Astrocyte (in vitro differentiated cells and primary cell): ENCODE results near the gene HNRNPF. TPM values are rescaled to one million over a fixed set of nuclear protein-coding genes. Genes with fewer than 3 reads are reported as not detected.

ENCODE experiments used
- DNase-seq: peaks from one replicate; pipeline ENCODE4 v3.0.0-alpha.2; 2010; ENCODE audit warnings: low read depth
- FAIRE-seq: peaks from 2 replicates; lab custom pipeline; 2011; peaks lifted over from hg19 to GRCh38; lab: Jason Lieb, UNC
- H2AFZ ChIP-seq: 2 replicates; pipeline ENCODE4 v1.6.0; 2012; ENCODE audit warnings: low read depth, low read length, inconsistent platforms
- H3K27ac ChIP-seq: 2 replicates; pipeline ENCODE4 v1.5.1; 2011; ENCODE audit warnings: low read depth, low read length, inconsistent platforms
- H3K27me3 ChIP-seq: 2 replicates; pipeline ENCODE4 v1.6.0; 2011; ENCODE audit warnings: low read length, inconsistent platforms; ENCODE audit not compliant: insufficient read depth
- H3K36me3 ChIP-seq: 2 replicates; pipeline ENCODE4 v1.5.1; 2011; ENCODE audit warnings: low read length, inconsistent platforms; ENCODE audit not compliant: insufficient read depth
- H3K4me1 ChIP-seq: 2 replicates; pipeline ENCODE4 v1.5.1; 2011; ENCODE audit warnings: low read length, inconsistent platforms; ENCODE audit not compliant: insufficient read depth
- H3K4me2 ChIP-seq: 2 replicates; pipeline ENCODE4 v1.6.0; 2012; ENCODE audit warnings: low read length, inconsistent platforms
- H3K4me3 ChIP-seq: 2 replicates; pipeline ENCODE4 v1.5.1; 2011; ENCODE audit warnings: low read depth, mild to moderate bottlenecking, low read length, inconsistent platforms; ENCODE audit not compliant: insufficient read depth
- H3K79me2 ChIP-seq: 2 replicates; pipeline ENCODE4 v1.6.0; 2012; ENCODE audit warnings: mild to moderate bottlenecking, low read length, inconsistent platforms; ENCODE audit not compliant: insufficient read depth
- H3K9ac ChIP-seq: 2 replicates; pipeline ENCODE4 v1.6.0; 2012; ENCODE audit warnings: mild to moderate bottlenecking, low read length, inconsistent platforms
- H3K9me3 ChIP-seq: 2 replicates; pipeline ENCODE4 v1.5.1; 2012; ENCODE audit warnings: low read depth, mild to moderate bottlenecking, low read length, inconsistent platforms; ENCODE audit not compliant: insufficient read depth
- H4K20me1 ChIP-seq: 2 replicates; pipeline ENCODE4 v1.6.0; 2012; ENCODE audit warnings: low read length, inconsistent platforms; ENCODE audit not compliant: insufficient read depth
- H3K27ac Mint-ChIP-seq: one replicate; pipeline ENCODE4 v1.8.0; 2021; ENCODE audit warnings: mild to moderate bottlenecking, mixed read lengths; ENCODE audit not compliant: unreplicated experiment
- H3K27me3 Mint-ChIP-seq: one replicate; pipeline ENCODE4 v1.8.0; 2021; ENCODE audit warnings: low read depth, mixed read lengths; ENCODE audit not compliant: unreplicated experiment
- H3K36me3 Mint-ChIP-seq: one replicate; pipeline ENCODE4 v1.8.0; 2021; ENCODE audit warnings: low read depth, mixed read lengths; ENCODE audit not compliant: unreplicated experiment
- H3K4me1 Mint-ChIP-seq: one replicate; pipeline ENCODE4 v1.8.0; 2021; ENCODE audit warnings: low read depth, mixed read lengths; ENCODE audit not compliant: unreplicated experiment
- H3K4me3 Mint-ChIP-seq: one replicate; pipeline ENCODE4 v1.8.0; 2021; ENCODE audit warnings: mild to moderate bottlenecking, moderate library complexity, mixed read lengths; ENCODE audit not compliant: unreplicated experiment
- H3K9me3 Mint-ChIP-seq: one replicate; pipeline ENCODE4 v1.8.0; 2021; ENCODE audit warnings: mild to moderate bottlenecking, mixed read lengths; ENCODE audit not compliant: unreplicated experiment
- CTCF ChIP-seq: IDR thresholded peaks from 2 replicates; pipeline ENCODE4 v1.5.1; 2011; ENCODE audit warnings: low read depth, mild to moderate bottlenecking, inconsistent platforms, low read length, moderate library complexity; ENCODE audit not compliant: insufficient read depth
- EZH2 ChIP-seq: IDR thresholded peaks from 2 replicates; pipeline ENCODE4 v1.6.1; 2012; ENCODE audit warnings: mild to moderate bottlenecking, low read length, inconsistent platforms; ENCODE audit not compliant: insufficient read depth
- total RNA-seq: library from RNA; stranded (reverse); gene quantifications from 2 replicates; pipeline ENCODE4 v1.2.1, GENCODE V29; 2021

HNRNPF gene
- total RNA-seq, 1 donor from 2014 or later = 151 TPM

- Mint-ChIP-seq H3K36me3 (peaks cover 12% of the 10 kb centered on the region), H3K27me3 (no peaks in the 10 kb centered on the region), H3K9me3 (no peaks in the 10 kb centered on the region), H3K4me1 (peaks cover 3% of the 10 kb centered on the region), H3K27ac (no peak overlapping the region), H3K4me3 (no peak overlapping the region)
- Histone ChIP-seq H4K20me1 (peaks cover 47% of the 10 kb centered on the region), H3K36me3 (peaks cover 35% of the 10 kb centered on the region), H2AFZ (no peak overlapping the region), H3K4me3 (no peak overlapping the region), H3K9me3 (no peaks in the 10 kb centered on the region), H3K27ac (no peak overlapping the region), H3K4me2 (no peak overlapping the region), H3K79me2 (peaks cover 19% of the 10 kb centered on the region), H3K9ac (no peak overlapping the region), H3K4me1 (no peaks in the 10 kb centered on the region), H3K27me3 (no peaks in the 10 kb centered on the region)
- FAIRE-seq = no peak
- no peak for DNase-seq
- TF ChIP-seq EZH2 (no peak), CTCF (no peak)
These were observed 24.4 kb downstream of the HNRNPF start for GRCh38 chr10:43384252-43385221.

- no peak overlapping the region for H3K27ac ChIP-seq
- H3K27me3 ChIP-seq = no peaks in the 10 kb centered on the region
- TF ChIP-seq EZH2 = no peak
- TF ChIP-seq CTCF = no peak
- no peak overlapping the region for H3K9ac ChIP-seq
- FAIRE-seq (no peak), DNase-seq (no peak)
- H3K4me1 ChIP-seq = no peaks in the 10 kb centered on the region
- H4K20me1 ChIP-seq = peaks cover 36% of the 10 kb centered on the region
- H3K4me1 Mint-ChIP-seq = peaks cover 3% of the 10 kb centered on the region
- H3K27me3 Mint-ChIP-seq = no peaks in the 10 kb centered on the region
- peaks cover 8% of the 10 kb centered on the region for H3K79me2 ChIP-seq
- H3K27ac Mint-ChIP-seq = peak overlapping the region; percentile 53
- H3K4me3 Mint-ChIP-seq = no peak overlapping the region
- no peak overlapping the region for H3K4me3 ChIP-seq
- H3K9me3 ChIP-seq = no peaks in the 10 kb centered on the region
- H3K36me3 Mint-ChIP-seq = peaks cover 11% of the 10 kb centered on the region
- peaks cover 28% of the 10 kb centered on the region for H3K36me3 ChIP-seq
- H3K4me2 ChIP-seq = no peak overlapping the region
- H3K9me3 Mint-ChIP-seq = no peaks in the 10 kb centered on the region
- H2AFZ ChIP-seq = no peak overlapping the region
These were observed 25.6 kb downstream of the HNRNPF start for GRCh38 chr10:43383204-43383971.
